ENCODE data around the gene PTPMT1.

GRCh38 chr11:47599902-47600301 lies 34.5 kb downstream of the PTPMT1 start:
- TF ChIP-seq CTCF (IDR thresholded peaks at IDR 0.05; ENCODE audit: low read depth, low read length) (no peak), EZH2phosphoT487 (IDR thresholded peaks at IDR 0.05; ENCODE audit: low read depth) (no peak)

Data from OCI-LY3 (cell line).